SK-N-SH (cell line): ENCODE data around the gene IL17B. TPM values are rescaled to one million over a fixed set of nuclear protein-coding genes. Genes with fewer than 3 reads are reported as not detected.

Experiments used
- CTCF ChIA-PET: fragments of 300-600, 350-600 bp; formaldehyde crosslinking; extraction: SDS; loops from one replicate; lab custom pipeline; 2021; lab: Yijun Ruan, JAX
- POLR2A ChIA-PET: fragments of 350-600 bp; sonication (Branson Sonifier 250); formaldehyde crosslinking; extraction: SDS; loops from one replicate; lab custom pipeline; 2020; ENCODE audit warnings: antibody characterized with exemption, inconsistent platforms; lab: Yijun Ruan, JAX
- DNase-seq: peaks from one replicate; pipeline ENCODE4 v3.0.0; 2012
- H2AFZ ChIP-seq: fragments of 200-600 bp; sonication (generic); 2 replicates; pipeline ENCODE4 v1.8.1; 2016; ENCODE audit warnings: antibody characterized with exemption, mild to moderate bottlenecking, low read depth
- H3F3A ChIP-seq: fragments of 200-600 bp; sonication (generic); replicated peaks from 2 replicates; pipeline ENCODE3; 2016; ENCODE audit warnings: antibody characterized with exemption, mild to moderate bottlenecking; ENCODE audit not compliant: insufficient read depth
- H3K27ac ChIP-seq, 2 experiments: fragments of 200-500 bp in 1 of 2; fragments of 200-600 bp in 1 of 2; sonication (Bioruptor generic) in 1 of 2; sonication (generic), shearing (Covaris generic) in 1 of 2; 2 replicates each; pipeline versions ENCODE4 v1.5.1 to v1.6.1; 2014 to 2016; ENCODE audit warnings: low read depth in 2 of 2, inconsistent platforms in 1 of 2, low read length in 1 of 2, mild to moderate bottlenecking in 1 of 2, mixed read lengths in 1 of 2
- H3K27me3 ChIP-seq: fragments of 200-600 bp; sonication (generic), shearing (Covaris generic); 2 replicates; pipeline ENCODE4 v1.6.1; 2016; ENCODE audit warnings: mixed run types; ENCODE audit not compliant: insufficient read depth
- H3K36me3 ChIP-seq, 2 experiments: fragments of 200-500 bp in 1 of 2; fragments of 200-600 bp in 1 of 2; sonication (Bioruptor generic) in 1 of 2; sonication (generic) in 1 of 2; replicated peaks in 1 of 2; 2 replicates each; pipeline versions ENCODE3 to v1.5.1; 2014 to 2016; ENCODE audit warnings: low read length in 1 of 2, mild to moderate bottlenecking in 1 of 2; ENCODE audit not compliant: insufficient read depth in 2 of 2, control insufficient read depth in 1 of 2
- H3K4me1 ChIP-seq, 2 experiments: fragments of 200-500 bp in 1 of 2; fragments of 200-600 bp in 1 of 2; sonication (Bioruptor generic) in 1 of 2; sonication (generic), shearing (Covaris generic) in 1 of 2; 2 replicates each; pipeline versions ENCODE4 v1.5.1 to v1.6.1; 2014 to 2016; ENCODE audit warnings: low read depth in 1 of 2, low read length in 1 of 2, mixed run types in 1 of 2; ENCODE audit not compliant: insufficient read depth in 2 of 2, control insufficient read depth in 1 of 2
- H3K4me2 ChIP-seq: fragments of 200-600 bp; sonication (generic), shearing (Covaris generic); 2 replicates; pipeline ENCODE4 v1.6.1; 2017; ENCODE audit warnings: mixed run types
- H3K4me3 ChIP-seq, 2 experiments: fragments of 200-500 bp in 1 of 2; fragments of 200-600 bp in 1 of 2; sonication (Bioruptor generic) in 1 of 2; sonication (generic), shearing (Covaris generic) in 1 of 2; 2 replicates each; pipeline versions ENCODE4 v1.5.1 to v1.8.1; 2014 to 2016; ENCODE audit warnings: low read depth in 2 of 2, inconsistent platforms in 1 of 2, low read length in 1 of 2, mild to moderate bottlenecking in 1 of 2, mixed read lengths in 1 of 2, moderate library complexity in 1 of 2
- H3K79me2 ChIP-seq: fragments of 200-600 bp; sonication (generic); 2 replicates; pipeline ENCODE4 v1.8.1; 2017; ENCODE audit warnings: mild to moderate bottlenecking; ENCODE audit not compliant: insufficient read depth
- H3K9ac ChIP-seq: fragments of 200-600 bp; sonication (generic); 2 replicates; pipeline ENCODE4 v1.6.1; 2017; ENCODE audit warnings: mixed run types
- H3K9me2 ChIP-seq: fragments of 200-600 bp; sonication (generic); 2 replicates; pipeline ENCODE4 v1.6.1; 2017; ENCODE audit warnings: mixed run types
- H3K9me3 ChIP-seq: fragments of 200-600 bp; sonication (generic); 2 replicates; pipeline ENCODE4 v1.6.1; 2017; ENCODE audit warnings: mixed run types, mild to moderate bottlenecking, moderate library complexity
- H4K20me1 ChIP-seq: fragments of 200-600 bp; sonication (generic); 2 replicates; pipeline ENCODE4 v1.6.1; 2017; ENCODE audit warnings: mild to moderate bottlenecking, mixed run types; ENCODE audit not compliant: insufficient read depth
- CHD2 ChIP-seq: fragments of 150-350 bp; IDR thresholded peaks from 2 replicates; pipeline ENCODE4 v1.6.1; 2018; ENCODE audit warnings: low read length; ENCODE audit not compliant: partially characterized antibody
- ELF1 ChIP-seq: IDR thresholded peaks from 2 replicates; pipeline ENCODE4 v1.4.0; 2012
- EP300 ChIP-seq, 2 experiments: IDR thresholded peaks; 2 replicates each; pipeline versions ENCODE4 v1.4.0 to v1.6.1; 2012; ENCODE audit warnings: borderline replicate concordance in 1 of 2, low read depth in 1 of 2, low read length in 1 of 2
- GABPA ChIP-seq: IDR thresholded peaks from 2 replicates; pipeline ENCODE4 v1.4.0; 2012; ENCODE audit warnings: low read depth, mild to moderate bottlenecking
- JUND ChIP-seq: IDR thresholded peaks from 2 replicates; pipeline ENCODE4 v1.4.0; 2012
- MEF2A ChIP-seq: IDR thresholded peaks from 2 replicates; pipeline ENCODE4 v1.4.0; 2012; ENCODE audit warnings: low read depth, borderline replicate concordance
- MXI1 ChIP-seq: IDR thresholded peaks from 2 replicates; pipeline ENCODE4 v1.6.1; 2012; ENCODE audit warnings: mild to moderate bottlenecking, low read depth, low read length, improper control_type of control experiment
- POLR2AphosphoS5 ChIP-seq: IDR thresholded peaks from 2 replicates; pipeline ENCODE4 v1.6.1; 2012; ENCODE audit warnings: low read depth, low read length
- RAD21 ChIP-seq: IDR thresholded peaks from 2 replicates; pipeline ENCODE4 v1.6.1; 2012; ENCODE audit warnings: mild to moderate bottlenecking, low read length
- SIN3A ChIP-seq: IDR thresholded peaks from 2 replicates; pipeline ENCODE4 v1.6.1; 2012; ENCODE audit warnings: low read depth, mild to moderate bottlenecking, low read length, moderate library complexity, borderline replicate concordance
- SMC3 ChIP-seq: IDR thresholded peaks from 2 replicates; pipeline ENCODE4 v1.6.1; 2012; ENCODE audit warnings: low read depth, low read length, improper control_type of control experiment
- TAF1 ChIP-seq: IDR thresholded peaks from 2 replicates; pipeline ENCODE4 v1.6.1; 2012; ENCODE audit warnings: low read depth, mild to moderate bottlenecking, low read length, moderate library complexity, borderline replicate concordance
- USF1 ChIP-seq: IDR thresholded peaks from 2 replicates; pipeline ENCODE4 v1.4.0; 2012; ENCODE audit warnings: low read depth, borderline replicate concordance
- YY1 ChIP-seq: IDR thresholded peaks from 2 replicates; pipeline ENCODE4 v1.4.0; 2012; ENCODE audit warnings: low read depth, mild to moderate bottlenecking
- WGBS: methylation state at CpG from one replicate; pipeline ENCODE4 v1.1.6; 2017; ENCODE audit warnings: low lambda C conversion rate; 5-methylcytosine and 5-hydroxymethylcytosine counted together
- polyA plus RNA-seq, 3 experiments: library from polyadenylated mRNA; depleted of rRNA; stranded (reverse); fragments of >200 nt; gene quantifications; 2 replicates each; pipeline ENCODE4 v1.2.3, GENCODE V29; 2012
- TF ChIP-seq, protein P1 (sequence below): fragments of 150-350 bp; IDR thresholded peaks from 2 replicates; pipeline ENCODE4 v1.6.1; 2016; ENCODE audit warnings: mild to moderate bottlenecking, low read depth, low read length
- TF ChIP-seq, protein P2 (sequence below): IDR thresholded peaks from 2 replicates; pipeline ENCODE4 v1.4.0; 2012; ENCODE audit warnings: low read depth, borderline replicate concordance
- TF ChIP-seq, protein P3 (sequence below): fragments of 150-350 bp; IDR thresholded peaks from 2 replicates; pipeline ENCODE4 v1.6.1; 2017; ENCODE audit warnings: antibody characterized with exemption, low read length, low read depth, borderline replicate concordance
- TF ChIP-seq, protein P4 (sequence below): IDR thresholded peaks from 2 replicates; pipeline ENCODE4 v1.4.0; 2012; ENCODE audit warnings: low read depth

The IL17B gene
- polyA plus RNA-seq, 1 of the 3 experiments (the other 2 are of a cell fraction): 0.16 TPM

DNA sequence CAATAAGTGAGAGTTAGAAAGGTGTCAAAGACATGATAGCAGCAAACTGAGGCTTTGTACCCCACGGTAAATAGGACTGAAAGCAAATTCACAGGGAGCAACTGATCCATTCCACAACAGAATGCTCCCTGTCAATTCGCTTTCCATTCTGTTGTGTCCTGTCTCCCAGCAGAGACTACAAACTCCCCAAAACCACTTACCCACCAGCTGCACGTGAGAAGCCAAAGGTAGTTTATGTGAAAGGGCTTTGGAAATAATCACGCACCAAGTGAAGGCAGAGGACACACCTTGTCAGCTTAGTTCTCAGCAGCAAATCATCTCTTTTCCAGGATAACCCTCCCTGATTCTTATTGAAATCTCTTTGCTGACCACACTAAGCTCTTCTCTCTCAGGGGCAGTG lies 46.6 kb upstream of the IL17B start:
- 94% methylated on average over 4 of the region's 4 CpGs for WGBS
- H3K27me3 ChIP-seq: no peaks in the 10 kb centered on the region
- TF ChIP-seq, protein P1, sequence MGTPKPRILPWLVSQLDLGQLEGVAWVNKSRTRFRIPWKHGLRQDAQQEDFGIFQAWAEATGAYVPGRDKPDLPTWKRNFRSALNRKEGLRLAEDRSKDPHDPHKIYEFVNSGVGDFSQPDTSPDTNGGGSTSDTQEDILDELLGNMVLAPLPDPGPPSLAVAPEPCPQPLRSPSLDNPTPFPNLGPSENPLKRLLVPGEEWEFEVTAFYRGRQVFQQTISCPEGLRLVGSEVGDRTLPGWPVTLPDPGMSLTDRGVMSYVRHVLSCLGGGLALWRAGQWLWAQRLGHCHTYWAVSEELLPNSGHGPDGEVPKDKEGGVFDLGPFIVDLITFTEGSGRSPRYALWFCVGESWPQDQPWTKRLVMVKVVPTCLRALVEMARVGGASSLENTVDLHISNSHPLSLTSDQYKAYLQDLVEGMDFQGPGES: no peak
- TF ChIP-seq ELF1 (no peak), SMC3 (no peak)
- TF ChIP-seq, all 33 proteins: peak for 0
- Histone ChIP-seq H3K4me3 (no peak overlapping the region; a peak in 1 of 4 replicates), H2AFZ (no peak overlapping the region), H3K9ac (no peak overlapping the region), H3K36me3 (peaks cover 19 to 66% of the 10 kb centered on the region in 2 experiments), H3K9me3 (no peaks in the 10 kb centered on the region), H3F3A (peaks cover 72% of the 10 kb centered on the region), H3K79me2 (peaks cover under 1% of the 10 kb centered on the region; the same call in 1 of the 2 replicates), H3K4me2 (no peak overlapping the region), H3K27ac (peak overlapping the region in 1 of 2 experiments; percentile 100; a peak in 2 of 4 replicates), H4K20me1 (no peaks in the 10 kb centered on the region), H3K9me2 (no peaks in the 10 kb centered on the region), H3K4me1 (peaks cover 17 to 72% of the 10 kb centered on the region in 2 experiments)
- POLR2A ChIA-PET: interaction anchor here (1.3 kb wide), 1 partner anchor 54 kb away, joined by 3 read pairs; no protein-coding TSS in a partner anchor
- DNase-seq: no peak
- CTCF ChIA-PET: interaction anchor here (1.0 to 52.5 kb wide), 6 partner anchors 8 to 139 kb away, joined by 3 to 1751 read pairs (median 10); partner anchors contain the start of genes CSNK1A1, IL17B and PCYOX1L

- CTCF ChIA-PET: interaction anchor here (0.7 to 52.5 kb wide), 9 partner anchors 9 to 140 kb away, joined by 3 to 1751 read pairs (median 5); partner anchors contain the start of genes CSNK1A1, IL17B and PCYOX1L
- POLR2A ChIA-PET: interaction anchor here (0.8 to 4.9 kb wide), 8 partner anchors 9 to 157 kb away, joined by 3 to 49 read pairs (median 5); partner anchors contain the start of gene ARHGEF37
- peak overlapping the region; percentile 82 to 100; a peak in 3 of 4 replicates for H3K27ac ChIP-seq
- TF ChIP-seq ELF1 (no peak), JUND (no peak), EP300 (IDR thresholded peaks at IDR 0.05; ENCODE audit: borderline replicate concordance in 1 of 2, low read depth in 1 of 2, low read length in 1 of 2) (no peak), TAF1 (no peak), YY1 (no peak), MEF2A (no peak), GABPA (no peak), CHD2 (no peak), SIN3A (no peak), MXI1 (no peak), POLR2AphosphoS5 (no peak), RAD21 (no peak), USF1 (no peak)
- TF ChIP-seq, protein P2, sequence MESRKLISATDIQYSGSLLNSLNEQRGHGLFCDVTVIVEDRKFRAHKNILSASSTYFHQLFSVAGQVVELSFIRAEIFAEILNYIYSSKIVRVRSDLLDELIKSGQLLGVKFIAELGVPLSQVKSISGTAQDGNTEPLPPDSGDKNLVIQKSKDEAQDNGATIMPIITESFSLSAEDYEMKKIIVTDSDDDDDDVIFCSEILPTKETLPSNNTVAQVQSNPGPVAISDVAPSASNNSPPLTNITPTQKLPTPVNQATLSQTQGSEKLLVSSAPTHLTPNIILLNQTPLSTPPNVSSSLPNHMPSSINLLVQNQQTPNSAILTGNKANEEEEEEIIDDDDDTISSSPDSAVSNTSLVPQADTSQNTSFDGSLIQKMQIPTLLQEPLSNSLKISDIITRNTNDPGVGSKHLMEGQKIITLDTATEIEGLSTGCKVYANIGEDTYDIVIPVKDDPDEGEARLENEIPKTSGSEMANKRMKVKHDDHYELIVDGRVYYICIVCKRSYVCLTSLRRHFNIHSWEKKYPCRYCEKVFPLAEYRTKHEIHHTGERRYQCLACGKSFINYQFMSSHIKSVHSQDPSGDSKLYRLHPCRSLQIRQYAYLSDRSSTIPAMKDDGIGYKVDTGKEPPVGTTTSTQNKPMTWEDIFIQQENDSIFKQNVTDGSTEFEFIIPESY: no peak
- TF ChIP-seq, protein P3, sequence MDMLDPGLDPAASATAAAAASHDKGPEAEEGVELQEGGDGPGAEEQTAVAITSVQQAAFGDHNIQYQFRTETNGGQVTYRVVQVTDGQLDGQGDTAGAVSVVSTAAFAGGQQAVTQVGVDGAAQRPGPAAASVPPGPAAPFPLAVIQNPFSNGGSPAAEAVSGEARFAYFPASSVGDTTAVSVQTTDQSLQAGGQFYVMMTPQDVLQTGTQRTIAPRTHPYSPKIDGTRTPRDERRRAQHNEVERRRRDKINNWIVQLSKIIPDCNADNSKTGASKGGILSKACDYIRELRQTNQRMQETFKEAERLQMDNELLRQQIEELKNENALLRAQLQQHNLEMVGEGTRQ: no peak
- TF ChIP-seq, protein P4, sequence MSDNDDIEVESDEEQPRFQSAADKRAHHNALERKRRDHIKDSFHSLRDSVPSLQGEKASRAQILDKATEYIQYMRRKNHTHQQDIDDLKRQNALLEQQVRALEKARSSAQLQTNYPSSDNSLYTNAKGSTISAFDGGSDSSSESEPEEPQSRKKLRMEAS: no peak
- TF ChIP-seq, protein P1: no peak
Measured at GRCh38 chr5:149424371-149425315, 45.6 kb upstream of the IL17B start.

More at GRCh38 chr5:149424371-149425315, 45.6 kb upstream of the IL17B start:
- peaks cover 19 to 56% of the 10 kb centered on the region in 2 experiments for H3K36me3 ChIP-seq
- peaks cover 12% of the 10 kb centered on the region; the same call in 1 of the 2 replicates for H3K79me2 ChIP-seq
- H3F3A ChIP-seq: peaks cover 64% of the 10 kb centered on the region
- no peaks in the 10 kb centered on the region for H3K27me3 ChIP-seq
- H3K9ac ChIP-seq: no peak overlapping the region
- no peaks in the 10 kb centered on the region for H3K9me3 ChIP-seq
- DNase-seq: no peak
- peaks cover 17 to 78% of the 10 kb centered on the region in 2 experiments for H3K4me1 ChIP-seq
- H3K9me2 ChIP-seq: no peaks in the 10 kb centered on the region
- peaks cover 1% of the 10 kb centered on the region; the same call in 1 of the 2 replicates for H4K20me1 ChIP-seq
- no peak overlapping the region for H2AFZ ChIP-seq
- H3K4me3 ChIP-seq: peak overlapping the region in 1 of 2 experiments; percentile 6; a peak in 1 of 4 replicates
- 88% methylated on average over 10 of the region's 10 CpGs for WGBS
- H3K4me2 ChIP-seq: no peak overlapping the region
